HG03571 (cell line): ENCODE results near the gene TDRD3.

Experiments
- ATAC-seq: cut with Tn5 transposase; IDR thresholded peaks from one replicate; pipeline ENCODE4 v1.9.1; 2021; ENCODE audit not compliant: unreplicated experiment

TDRD3 gene

GRCh38 chr13:60448907-60449510 is 52.0 kb downstream of the TDRD3 start:
- ATAC-seq, result no peak

DNA sequence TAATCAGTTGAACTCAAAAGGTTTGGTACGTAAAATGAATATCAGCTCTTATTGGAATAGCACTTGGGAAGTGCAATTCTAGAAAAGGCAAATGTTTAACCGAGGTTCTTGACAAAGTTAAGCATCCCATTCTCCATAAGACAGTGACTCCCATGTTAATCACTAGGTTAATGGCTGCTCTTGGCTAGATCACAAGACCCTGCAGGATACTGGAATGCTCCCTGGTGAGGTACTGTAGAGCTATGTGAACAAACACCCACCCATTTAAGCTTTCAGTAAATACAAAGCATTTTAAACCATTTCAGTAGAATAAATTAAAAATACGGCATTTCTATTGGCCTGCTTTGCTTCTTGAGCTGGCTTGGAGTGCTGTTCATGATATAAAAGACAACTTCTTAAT is 56.5 kb downstream of the TDRD3 start:
- ATAC-seq, result no peak

DNA sequence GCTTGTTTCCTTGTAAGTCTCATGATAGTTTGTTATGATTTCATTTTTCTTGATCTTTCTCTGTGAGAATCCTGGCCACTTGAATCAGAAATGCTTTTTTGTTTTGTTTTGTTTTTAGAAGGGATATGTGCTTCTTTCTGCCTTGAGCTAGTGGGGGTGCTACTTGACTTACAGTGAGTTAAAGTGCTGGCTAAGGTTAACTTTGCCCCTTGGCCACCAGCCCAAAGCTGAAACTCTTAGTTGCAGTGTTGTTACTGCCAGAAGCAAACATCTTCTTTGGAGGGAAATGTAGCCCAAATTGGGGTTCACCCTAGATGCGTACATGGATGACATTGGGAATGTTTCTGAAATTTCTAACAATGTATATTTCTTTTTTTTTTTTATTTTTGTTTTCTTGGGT is 57.4 kb downstream of the TDRD3 start:
- ATAC-seq, result no peak

- ATAC-seq, result no peak
Observed at GRCh38 chr13:60463787-60464186, 66.8 kb downstream of the TDRD3 start.

GRCh38 chr13:60467098-60467497 is 70.1 kb downstream of the TDRD3 start:
- no peak for ATAC-seq

- ATAC-seq, result no peak
Observed at GRCh38 chr13:60479273-60479672, 82.3 kb downstream of the TDRD3 start.

DNA sequence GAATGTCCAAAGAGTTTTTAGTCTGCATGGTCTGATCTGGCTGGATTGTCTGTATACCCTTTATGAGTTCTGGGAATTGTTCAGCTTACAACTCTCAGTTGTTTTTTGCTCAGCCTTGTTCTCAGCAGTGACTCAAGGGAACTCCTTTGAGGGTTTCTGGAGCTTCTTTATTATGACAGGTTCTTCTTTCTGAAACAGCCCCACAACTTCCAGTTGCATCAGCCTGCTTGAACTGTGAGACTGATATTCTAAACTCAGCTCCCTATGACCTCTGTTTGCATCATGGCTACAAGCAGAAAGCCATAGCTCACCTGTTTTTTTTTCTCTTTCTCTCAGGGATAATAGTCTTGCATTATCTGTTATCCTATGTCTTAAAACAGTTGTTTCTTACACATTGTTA is 85.0 kb downstream of the TDRD3 start:
- no peak for ATAC-seq

DNA sequence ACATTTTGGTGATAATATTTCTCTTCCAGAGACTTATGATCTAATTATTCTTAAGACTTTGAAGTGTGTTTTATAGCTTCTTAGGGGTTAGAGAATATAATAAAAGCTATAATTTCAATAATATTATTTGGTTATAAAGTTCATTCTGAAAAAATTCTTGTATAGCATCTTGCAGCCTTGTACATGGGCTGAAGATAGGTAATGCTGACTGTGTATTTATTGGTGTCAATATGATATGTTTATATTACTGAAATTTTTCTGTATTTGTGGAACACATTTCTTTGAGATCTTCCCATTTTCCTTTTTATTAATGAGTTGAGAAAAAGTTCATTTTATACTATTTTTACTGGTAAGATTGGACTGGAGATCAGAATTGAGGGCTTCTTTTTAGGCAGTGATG is 87.8 kb downstream of the TDRD3 start:
- no peak for ATAC-seq

DNA sequence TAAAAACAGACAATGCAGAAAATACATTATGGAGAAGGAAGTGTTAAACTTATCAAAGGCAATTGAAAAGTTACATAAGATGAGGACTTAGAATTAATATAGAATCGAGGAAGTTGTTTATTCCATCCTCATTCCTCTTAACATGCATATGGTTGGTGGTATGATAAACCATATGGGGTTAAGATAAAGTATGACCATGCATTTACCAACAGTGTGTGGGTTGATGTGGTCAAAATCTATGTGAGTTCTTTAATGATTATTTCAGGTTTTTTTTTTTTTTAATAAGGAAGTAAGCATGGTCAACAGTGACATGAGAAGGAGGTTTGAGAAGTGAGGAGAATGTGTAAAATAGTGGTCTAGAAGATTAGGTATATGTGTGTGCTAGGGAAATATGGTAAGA is 94.5 kb downstream of the TDRD3 start:
- ATAC-seq, result no peak

GRCh38 chr13:60492187-60492586 is 95.2 kb downstream of the TDRD3 start:
- ATAC-seq, result no peak

- no peak for ATAC-seq
Observed at GRCh38 chr13:60494296-60494695, 97.3 kb downstream of the TDRD3 start.

DNA sequence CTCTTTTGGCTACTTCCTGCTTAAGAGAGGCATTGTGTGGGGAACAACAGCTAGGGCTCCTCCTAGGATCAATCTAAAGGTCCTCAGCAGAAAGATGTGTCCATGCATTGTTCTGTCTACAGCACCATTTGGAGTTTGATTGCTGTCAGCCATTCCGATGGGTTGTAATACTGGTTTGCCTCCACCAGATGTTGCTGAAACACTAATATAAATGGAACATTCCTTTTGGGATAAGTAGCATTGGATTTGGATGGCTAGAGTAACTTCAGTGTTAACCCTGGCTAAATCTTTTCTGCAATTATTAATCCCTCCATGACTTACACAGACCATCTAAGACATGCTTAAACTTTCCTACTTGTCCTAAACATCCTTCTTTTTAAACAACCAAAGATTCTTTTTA is 104.2 kb downstream of the TDRD3 start:
- ATAC-seq, result no peak

GRCh38 chr13:60509601-60510386 is 112.8 kb downstream of the TDRD3 start:
- no peak for ATAC-seq

- ATAC-seq, result no peak
Observed at GRCh38 chr13:60511637-60512036, 114.6 kb downstream of the TDRD3 start.

DNA sequence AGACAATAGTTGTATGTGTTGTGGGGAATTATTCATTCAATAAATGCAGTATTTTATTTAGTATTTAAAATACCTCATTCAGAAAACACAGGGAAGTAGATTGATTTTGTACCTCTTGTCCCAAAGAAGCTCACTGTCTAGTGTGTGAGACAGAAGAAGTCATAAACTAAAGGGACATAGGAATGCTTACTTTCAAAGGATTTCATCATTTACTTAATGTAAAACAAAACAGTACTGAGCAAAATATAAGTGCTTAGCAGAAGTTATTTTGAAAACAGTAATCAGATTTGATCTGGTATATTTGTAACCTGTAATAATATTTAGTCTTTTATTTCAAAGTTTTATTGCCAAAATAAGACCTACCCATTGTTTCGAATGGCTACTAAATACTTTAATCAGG is 117.9 kb downstream of the TDRD3 start:
- no peak for ATAC-seq

DNA sequence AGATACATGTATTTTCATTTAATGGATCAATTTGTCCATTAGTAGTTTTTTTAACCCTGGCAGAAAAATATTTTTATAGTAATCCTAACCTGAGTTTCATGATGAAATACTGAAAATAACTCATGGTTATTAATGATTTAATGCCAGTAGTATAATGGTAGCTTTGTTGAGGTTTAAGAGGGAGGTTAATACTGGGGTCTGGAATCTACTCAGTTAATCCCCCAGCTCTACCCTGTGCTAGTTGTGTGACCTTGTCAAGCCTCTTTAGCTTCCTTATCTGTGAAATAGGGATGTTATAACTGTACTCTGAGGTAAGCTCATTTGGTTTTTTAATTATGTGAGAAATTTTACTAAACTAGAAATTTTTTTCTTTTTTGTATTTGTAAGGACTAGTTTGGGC is 122.5 kb downstream of the TDRD3 start:
- no peak for ATAC-seq

- ATAC-seq, result no peak
Observed at GRCh38 chr13:60520902-60521569, 124.0 kb downstream of the TDRD3 start.

DNA sequence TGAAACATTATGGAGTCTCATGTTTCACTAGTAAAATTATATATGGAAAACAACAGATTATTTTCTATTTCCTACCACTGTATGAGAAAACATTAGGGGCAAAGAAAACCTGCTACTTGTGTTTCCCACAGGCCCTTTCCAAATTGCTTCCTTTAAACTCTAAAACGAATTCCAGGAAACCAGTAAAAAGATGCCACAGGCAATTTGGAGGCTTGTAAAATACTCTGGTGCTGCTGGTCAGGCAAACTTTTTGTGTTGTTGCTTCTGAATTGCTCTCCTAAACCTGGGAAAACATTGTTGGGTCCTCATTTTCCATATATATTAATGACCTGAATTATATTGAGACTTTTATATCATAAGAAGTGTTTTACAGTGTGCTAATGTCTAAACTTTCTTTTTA is 141.5 kb downstream of the TDRD3 start:
- no peak for ATAC-seq

DNA sequence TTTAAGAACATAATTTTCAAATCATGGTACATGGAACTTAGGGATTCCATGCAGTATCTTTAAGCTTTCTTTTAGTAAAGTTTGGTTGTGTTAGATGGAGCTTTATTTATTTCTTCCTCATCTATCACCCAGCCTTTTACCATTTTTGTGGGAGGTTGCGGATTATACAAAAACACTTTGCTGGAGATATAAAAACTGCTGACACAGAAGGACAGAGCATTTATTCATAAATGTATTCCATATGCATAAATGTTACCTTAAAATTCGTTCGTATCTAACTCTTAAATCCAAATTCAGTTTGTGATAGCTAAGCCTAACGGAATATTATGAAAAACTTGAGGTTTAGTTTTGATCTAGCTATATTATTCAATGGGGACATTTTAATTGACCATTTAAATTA is 143.3 kb downstream of the TDRD3 start:
- no peak for ATAC-seq

DNA sequence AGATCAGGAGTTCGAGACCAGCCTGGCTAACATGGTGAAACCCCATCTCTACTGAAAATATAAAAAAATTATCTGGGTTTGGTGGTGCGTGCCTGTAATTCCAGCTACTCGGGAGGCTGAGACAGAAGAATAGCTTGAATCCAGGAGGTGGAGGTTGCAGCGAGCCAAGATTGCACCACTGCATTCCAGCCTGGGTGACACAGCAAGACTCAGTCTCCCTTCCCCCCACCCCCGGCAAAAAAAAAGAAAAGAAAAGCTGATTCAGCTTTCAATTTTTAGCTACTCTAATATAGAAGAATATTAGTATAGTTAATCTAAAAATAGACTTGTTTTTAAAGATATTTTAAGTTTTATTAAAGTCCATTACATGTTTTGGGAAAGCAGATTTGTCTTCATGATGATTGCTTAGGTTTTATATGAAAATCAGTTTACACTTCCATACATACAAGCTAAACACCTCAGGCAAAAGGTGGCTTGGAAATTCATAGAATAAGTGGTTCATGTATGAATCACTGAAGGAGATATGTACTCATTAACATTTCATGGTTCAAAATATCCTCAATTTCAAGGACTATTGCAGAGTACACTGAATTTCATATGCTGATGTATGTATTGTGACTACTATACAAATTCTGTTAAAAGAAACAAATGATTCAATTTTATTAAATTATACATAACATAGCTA is 165.2 kb downstream of the TDRD3 start:
- ATAC-seq, result no peak

DNA sequence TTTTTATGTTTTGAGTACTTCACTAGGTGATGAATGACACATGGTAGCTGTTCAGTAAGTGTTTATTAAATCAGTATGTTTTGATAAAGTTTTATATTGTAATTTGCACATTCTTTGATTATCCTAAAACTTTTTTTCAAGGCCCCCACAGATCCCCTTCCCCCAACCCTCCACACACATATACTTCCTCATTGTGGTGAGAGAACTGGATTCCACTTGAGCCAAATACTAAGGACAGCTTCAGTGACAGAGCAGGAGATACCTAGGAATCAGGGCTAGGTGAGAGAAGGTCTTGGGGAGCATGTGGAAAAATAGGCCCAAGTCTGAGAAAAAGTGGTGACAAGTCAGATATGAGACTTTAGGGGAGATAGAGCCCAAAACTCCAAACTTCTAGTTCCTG is 174.6 kb downstream of the TDRD3 start:
- ATAC-seq, result no peak
